Measurements from ENCODE around the gene CCNL2.
"Not testable (repeated sequence)": the region's sequence is repeated elsewhere in the genome, so short reads cannot be mapped to it uniquely, and the experiment has no call there.

CCNL2 gene

GRCh38 chr1:1419813-1420653, 20.9 kb upstream of the CCNL2 start:
- DNase-seq (ENCODE audit: low spot score), result no peak

GRCh38 chr1:1419363-1419812, 20.3 kb upstream of the CCNL2 start:
- DNase-seq (ENCODE audit: low spot score), result no peak

- DNase-seq (ENCODE audit: low spot score), result no peak
Observed at GRCh38 chr1:1418464-1419362, 19.6 kb upstream of the CCNL2 start.

- not testable (repeated sequence) for DNase-seq (ENCODE audit: low spot score)
Observed at GRCh38 chr1:1417825-1418463, 18.8 kb upstream of the CCNL2 start.

- DNase-seq (ENCODE audit: low spot score), result not testable (repeated sequence)
Observed at GRCh38 chr1:1417396-1417795, 18.3 kb upstream of the CCNL2 start.

GRCh38 chr1:1415751-1416150, 16.6 kb upstream of the CCNL2 start:
- DNase-seq (ENCODE audit: low spot score), result no peak

- not testable (repeated sequence) for DNase-seq (ENCODE audit: low spot score)
Observed at GRCh38 chr1:1412311-1412902, 13.3 kb upstream of the CCNL2 start.

- DNase-seq (ENCODE audit: low spot score), result no peak
Observed at GRCh38 chr1:1411626-1412025, 12.5 kb upstream of the CCNL2 start.

GRCh38 chr1:1410238-1410637, 11.1 kb upstream of the CCNL2 start:
- DNase-seq (ENCODE audit: low spot score), result not testable (repeated sequence)

- no peak for DNase-seq (ENCODE audit: low spot score)
Observed at GRCh38 chr1:1407636-1408318, 8.6 kb upstream of the CCNL2 start.

- DNase-seq (ENCODE audit: low spot score), result peak; percentile 93
Observed at GRCh38 chr1:1406821-1407635, 7.9 kb upstream of the CCNL2 start, which contains the start of gene MRPL20. Gene MRPL20 (minus strand): TSS chr1:1407293. CDS start chr1:1407217, 76 bp downstream.

- DNase-seq (ENCODE audit: low spot score), result no peak
Observed at GRCh38 chr1:1406101-1406820, 7.1 kb upstream of the CCNL2 start.

- DNase-seq (ENCODE audit: low spot score), result no peak
Observed at GRCh38 chr1:1403653-1404052, 4.5 kb upstream of the CCNL2 start.

- DNase-seq (ENCODE audit: low spot score), result not testable (repeated sequence)
Observed at GRCh38 chr1:1402901-1403392, 3.8 kb upstream of the CCNL2 start.

- no peak for DNase-seq (ENCODE audit: low spot score)
Observed at GRCh38 chr1:1402072-1402900, 3.2 kb upstream of the CCNL2 start.

GRCh38 chr1:1401457-1402010, 2.4 kb upstream of the CCNL2 start:
- no peak for DNase-seq (ENCODE audit: low spot score)

- DNase-seq (ENCODE audit: low spot score), result no peak
Observed at GRCh38 chr1:1400576-1401456, 1.7 kb upstream of the CCNL2 start.

Measured in putamen (tissue), 1 donor.